ENCODE data around the gene C4orf50.

- TF ChIP-seq CTCF (IDR thresholded peaks at IDR 0.05) (no peak), POLR2A (IDR thresholded peaks at IDR 0.05) (no peak), EP300 (IDR thresholded peaks at IDR 0.05; ENCODE audit: low read depth) (no peak)
Measured at GRCh38 chr4:5968246-5968645, 50.0 kb downstream of the C4orf50 start.
